Suprapubic skin (tissue), 4 donors: ENCODE data around the gene BSG. TPM values are rescaled to one million over a fixed set of nuclear protein-coding genes. Genes with fewer than 3 reads are reported as not detected.

Source experiments
- DNase-seq, 2 donors: peaks; one replicate each; pipeline ENCODE4 v3.0.0-alpha.2; 2019; ENCODE audit warnings: low spot score in 2 of 2
- H3K27ac ChIP-seq: fragments of 200-600 bp; sonication (generic); one replicate; pipeline ENCODE4 v1.5.1; 2019
- H3K27me3 ChIP-seq: fragments of 200-600 bp; sonication (generic); one replicate; pipeline ENCODE4 v1.5.1; 2019
- H3K36me3 ChIP-seq: fragments of 200-600 bp; sonication (generic); one replicate; pipeline ENCODE4 v1.5.1; 2019
- H3K4me1 ChIP-seq: fragments of 200-600 bp; sonication (generic); one replicate; pipeline ENCODE4 v1.5.1; 2019
- H3K4me3 ChIP-seq: fragments of 200-600 bp; sonication (generic); one replicate; pipeline ENCODE4 v1.5.1; 2019; ENCODE audit warnings: mild to moderate bottlenecking
- H3K9me3 ChIP-seq: fragments of 200-600 bp; sonication (generic); one replicate; pipeline ENCODE4 v1.5.1; 2019
- CTCF ChIP-seq, 2 donors: fragments of 200-600 bp in 1 of 2; fragments of 450-650 bp in 1 of 2; sonication (generic) in 1 of 2; IDR thresholded peaks; one replicate each; pipeline ENCODE4 v1.5.1; 2016 to 2019; ENCODE audit warnings: antibody characterized with exemption in 2 of 2, mild to moderate bottlenecking in 1 of 2, moderate library complexity in 1 of 2
- EP300 ChIP-seq: sonication (generic); formaldehyde crosslinking; IDR thresholded peaks from one replicate; pipeline ENCODE4 v1.6.1; 2017; ENCODE audit warnings: antibody characterized with exemption
- POLR2A ChIP-seq, 2 donors: fragments of 450-650 bp; IDR thresholded peaks; one replicate each; pipeline ENCODE4 v1.6.1; 2017; ENCODE audit warnings: antibody characterized with exemption in 2 of 2, mild to moderate bottlenecking in 2 of 2, moderate library complexity in 2 of 2
- POLR2AphosphoS5 ChIP-seq, 3 donors: sonication (generic); formaldehyde crosslinking; IDR thresholded peaks; one replicate each; pipeline ENCODE4 v1.6.1; 2017; ENCODE audit warnings: antibody characterized with exemption in 3 of 3
- WGBS: methylation state at CpG from one replicate; pipeline ENCODE4 v1.1.5; 2018; 5-methylcytosine and 5-hydroxymethylcytosine counted together
- total RNA-seq, 4 donors: library from RNA; depleted of rRNA; stranded (reverse); fragments of >200 nt; gene quantifications; one replicate each; pipeline ENCODE4 v1.1.0, GENCODE V29; 2016

The BSG gene
- total RNA-seq, 4 donors from 2014 or later, result 265 to 314 (median 285) TPM

- H3K36me3 ChIP-seq, result no peaks in the 10 kb centered on the region
- TF ChIP-seq EP300 (no peak), POLR2A (IDR thresholded peaks at IDR 0.05) (no peak), CTCF (IDR thresholded peaks at IDR 0.05) (no peak), POLR2AphosphoS5 (IDR thresholded peaks at IDR 0.05) (no peak)
- H3K4me3 ChIP-seq, result no peak overlapping the region
- WGBS, result 83% methylated on average over 17 of the region's 25 CpGs
- no peaks in the 10 kb centered on the region for H3K27me3 ChIP-seq
- DNase-seq, result peak in 1 of 2 donors; percentile 70
- no peak overlapping the region for H3K27ac ChIP-seq
- H3K9me3 ChIP-seq, result no peaks in the 10 kb centered on the region
- peaks cover 37% of the 10 kb centered on the region for H3K4me1 ChIP-seq
Observed at GRCh38 chr19:570251-570686, 2.1 kb upstream of the BSG start.

GRCh38 chr19:570937-571565 is 1.3 kb upstream of the BSG start:
- WGBS, result 3% methylated on average over 39 of the region's 45 CpGs
- Histone ChIP-seq H3K27me3 (no peaks in the 10 kb centered on the region), H3K4me1 (peaks cover 45% of the 10 kb centered on the region), H3K27ac (peak overlapping the region; percentile 84), H3K9me3 (no peaks in the 10 kb centered on the region), H3K36me3 (no peaks in the 10 kb centered on the region), H3K4me3 (peak overlapping the region; percentile 91)
- TF ChIP-seq POLR2AphosphoS5 (IDR thresholded peaks at IDR 0.05) (peak in 1 of 3 donors; percentile 11), CTCF (IDR thresholded peaks at IDR 0.05) (no peak), POLR2A (IDR thresholded peaks at IDR 0.05) (no peak)
- peak in 1 of 2 donors; percentile 76 for DNase-seq

- peak overlapping the region; percentile 84 for H3K27ac ChIP-seq
- H3K4me3 ChIP-seq, result peak overlapping the region; percentile 91
- WGBS, result 0% methylated on average over 8 of the region's 14 CpGs
- DNase-seq, result peak in 1 of 2 donors; percentile 59
- no peaks in the 10 kb centered on the region for H3K9me3 ChIP-seq
- no peak for TF ChIP-seq CTCF (IDR thresholded peaks at IDR 0.05)
- no peak for TF ChIP-seq EP300
- H3K36me3 ChIP-seq, result no peaks in the 10 kb centered on the region
- H3K4me1 ChIP-seq, result peaks cover 50% of the 10 kb centered on the region
- no peaks in the 10 kb centered on the region for H3K27me3 ChIP-seq
Observed at GRCh38 chr19:571566-571974, 826 bp upstream of the BSG start.

GRCh38 chr19:572743-573518 is 535 bp downstream of the BSG start:
- DNase-seq, result peak in 1 of 2 donors; percentile 84
- TF ChIP-seq EP300, result no peak
- no peak for TF ChIP-seq POLR2A (IDR thresholded peaks at IDR 0.05)
- no peak for TF ChIP-seq POLR2AphosphoS5 (IDR thresholded peaks at IDR 0.05)
- TF ChIP-seq CTCF (IDR thresholded peaks at IDR 0.05), result no peak
- Histone ChIP-seq H3K27ac (peak overlapping the region; percentile 84), H3K36me3 (peaks cover 5% of the 10 kb centered on the region), H3K4me3 (peak overlapping the region; percentile 91), H3K9me3 (no peaks in the 10 kb centered on the region), H3K27me3 (no peaks in the 10 kb centered on the region), H3K4me1 (peaks cover 63% of the 10 kb centered on the region)
- WGBS, result under 1% methylated on average over 37 of the region's 55 CpGs

GRCh38 chr19:573519-573825 is 1.1 kb downstream of the BSG start:
- TF ChIP-seq POLR2A (IDR thresholded peaks at IDR 0.05) (no peak), EP300 (no peak), CTCF (IDR thresholded peaks at IDR 0.05) (no peak), POLR2AphosphoS5 (IDR thresholded peaks at IDR 0.05) (no peak)
- H3K27me3 ChIP-seq, result no peaks in the 10 kb centered on the region
- peak overlapping the region; percentile 91 for H3K4me3 ChIP-seq
- H3K27ac ChIP-seq, result no peak overlapping the region
- H3K4me1 ChIP-seq, result peaks cover 65% of the 10 kb centered on the region
- WGBS, result 3% methylated on average over 10 of the region's 15 CpGs
- DNase-seq, result no peak
- H3K36me3 ChIP-seq, result peaks cover 8% of the 10 kb centered on the region
- H3K9me3 ChIP-seq, result no peaks in the 10 kb centered on the region
